ENCODE measurements around the gene TBX3.

DNA sequence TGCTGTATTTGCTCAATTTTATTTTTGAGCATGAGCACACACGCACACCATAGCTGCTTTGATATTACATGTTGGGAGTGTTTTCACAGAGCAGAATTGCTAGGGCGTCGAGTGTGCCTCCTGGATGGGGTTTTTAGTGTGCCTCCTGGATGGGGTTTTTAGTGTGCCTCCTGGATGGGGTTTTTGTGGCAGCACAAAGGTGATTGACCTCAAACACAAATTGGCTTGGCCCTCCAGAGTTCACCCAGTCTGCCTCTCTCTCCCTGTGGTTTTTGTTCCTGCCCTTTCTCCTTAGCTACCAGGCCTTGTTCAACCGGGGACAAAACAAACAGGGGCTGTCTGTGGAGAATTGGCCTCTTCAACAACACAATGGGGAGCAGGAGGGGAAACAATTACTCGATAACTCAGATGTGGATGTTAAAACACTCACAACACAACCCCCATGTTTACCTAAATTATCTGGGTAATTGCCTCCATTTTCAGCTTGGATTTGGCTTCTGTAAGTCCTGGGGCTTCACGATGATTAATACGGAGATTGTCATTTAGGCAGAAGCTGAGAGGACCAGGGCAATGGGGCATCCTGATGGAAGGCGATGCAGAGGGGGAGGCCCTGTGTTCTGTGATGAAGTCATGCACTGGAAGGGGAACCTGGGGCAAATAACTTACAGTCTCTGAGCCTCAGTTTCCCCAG, 26.9 kb downstream of the TBX3 start:
- TF ChIP-seq, protein P1, sequence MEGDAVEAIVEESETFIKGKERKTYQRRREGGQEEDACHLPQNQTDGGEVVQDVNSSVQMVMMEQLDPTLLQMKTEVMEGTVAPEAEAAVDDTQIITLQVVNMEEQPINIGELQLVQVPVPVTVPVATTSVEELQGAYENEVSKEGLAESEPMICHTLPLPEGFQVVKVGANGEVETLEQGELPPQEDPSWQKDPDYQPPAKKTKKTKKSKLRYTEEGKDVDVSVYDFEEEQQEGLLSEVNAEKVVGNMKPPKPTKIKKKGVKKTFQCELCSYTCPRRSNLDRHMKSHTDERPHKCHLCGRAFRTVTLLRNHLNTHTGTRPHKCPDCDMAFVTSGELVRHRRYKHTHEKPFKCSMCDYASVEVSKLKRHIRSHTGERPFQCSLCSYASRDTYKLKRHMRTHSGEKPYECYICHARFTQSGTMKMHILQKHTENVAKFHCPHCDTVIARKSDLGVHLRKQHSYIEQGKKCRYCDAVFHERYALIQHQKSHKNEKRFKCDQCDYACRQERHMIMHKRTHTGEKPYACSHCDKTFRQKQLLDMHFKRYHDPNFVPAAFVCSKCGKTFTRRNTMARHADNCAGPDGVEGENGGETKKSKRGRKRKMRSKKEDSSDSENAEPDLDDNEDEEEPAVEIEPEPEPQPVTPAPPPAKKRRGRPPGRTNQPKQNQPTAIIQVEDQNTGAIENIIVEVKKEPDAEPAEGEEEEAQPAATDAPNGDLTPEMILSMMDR (IDR thresholded peaks at IDR 0.05) = no peak
- TF ChIP-seq MXI1 (IDR thresholded peaks at IDR 0.05; ENCODE audit: low read depth, low read length) = no peak
- TF ChIP-seq EZH2phosphoT487 (IDR thresholded peaks at IDR 0.05; ENCODE audit: borderline replicate concordance, low read depth) = no peak
- TF ChIP-seq TCF12 (IDR thresholded peaks at IDR 0.05) = no peak
- TF ChIP-seq EP300 (IDR thresholded peaks at IDR 0.05; ENCODE audit: borderline replicate concordance in 1 of 2, low read depth in 1 of 2, low read length in 1 of 2) = no peak
- TF ChIP-seq ZBTB33 (IDR thresholded peaks at IDR 0.05; ENCODE audit: borderline replicate concordance, low read depth) = no peak
- no peak for TF ChIP-seq POLR2AphosphoS5 (IDR thresholded peaks at IDR 0.05; ENCODE audit: low read depth, low read length)
- no peak for TF ChIP-seq RAD21 (IDR thresholded peaks at IDR 0.05; ENCODE audit: low read length)
- no peak for TF ChIP-seq NFIC (IDR thresholded peaks at IDR 0.05; ENCODE audit: borderline replicate concordance)
- no peak for TF ChIP-seq TAF1 (IDR thresholded peaks at IDR 0.05; ENCODE audit: borderline replicate concordance, low read depth, low read length)
- TF ChIP-seq, protein P2, sequence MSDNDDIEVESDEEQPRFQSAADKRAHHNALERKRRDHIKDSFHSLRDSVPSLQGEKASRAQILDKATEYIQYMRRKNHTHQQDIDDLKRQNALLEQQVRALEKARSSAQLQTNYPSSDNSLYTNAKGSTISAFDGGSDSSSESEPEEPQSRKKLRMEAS (IDR thresholded peaks at IDR 0.05; ENCODE audit: low read depth) = no peak
- TF ChIP-seq RFX5 (IDR thresholded peaks at IDR 0.05; ENCODE audit: low read length) = no peak
- TF ChIP-seq, protein P3, sequence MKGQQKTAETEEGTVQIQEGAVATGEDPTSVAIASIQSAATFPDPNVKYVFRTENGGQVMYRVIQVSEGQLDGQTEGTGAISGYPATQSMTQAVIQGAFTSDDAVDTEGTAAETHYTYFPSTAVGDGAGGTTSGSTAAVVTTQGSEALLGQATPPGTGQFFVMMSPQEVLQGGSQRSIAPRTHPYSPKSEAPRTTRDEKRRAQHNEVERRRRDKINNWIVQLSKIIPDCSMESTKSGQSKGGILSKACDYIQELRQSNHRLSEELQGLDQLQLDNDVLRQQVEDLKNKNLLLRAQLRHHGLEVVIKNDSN (IDR thresholded peaks at IDR 0.05; ENCODE audit: borderline replicate concordance, low read depth) = no peak
- no peak for TF ChIP-seq CHD2 (IDR thresholded peaks at IDR 0.05; ENCODE audit: low read length, partially characterized antibody)
